Naive thymus-derived CD4-positive, alpha-beta T cell (primary cell): ENCODE data around the gene LSP1. TPM values are rescaled to one million over a fixed set of nuclear protein-coding genes. Genes with fewer than 3 reads are reported as not detected.
A peak's percentile ranks its signal among the peaks of the same experiment; 100 is the strongest.

Experiments
- ATAC-seq: fragments of 150-1000 bp; cut with Tn5 transposase; 2 replicates; pipeline ENCODE4 v1.10.0; 2021; ENCODE audit warnings: mild to moderate bottlenecking, moderate library complexity
- CTCF ChIA-PET: fragments of 350-600 bp; sonication (Branson Sonifier 250); formaldehyde crosslinking; loops from one replicate; lab custom pipeline; 2021; ENCODE audit warnings: antibody characterized with exemption; lab: Charles Lee
- POLR2A ChIA-PET: fragments of 350-600 bp; sonication (Branson Sonifier 250); formaldehyde crosslinking; loops from one replicate; lab custom pipeline; 2021; ENCODE audit warnings: antibody characterized with exemption, inconsistent platforms; lab: Charles Lee
- DNase-seq, 9 donors: peaks; one replicate each; pipeline versions ENCODE4 v3.0.0 to v3.0.0-alpha.2; 2020 to 2022; ENCODE audit warnings: mixed read lengths in 1 of 9
- H3K27ac ChIP-seq: one replicate; pipeline ENCODE4 v1.7.0; 2013; ENCODE audit warnings: mild to moderate bottlenecking, low read depth, low read length, moderate library complexity
- H3K27me3 ChIP-seq, 2 donors: one replicate each; pipeline ENCODE4 v1.7.0; 2013; ENCODE audit warnings: low read length in 2 of 2, mild to moderate bottlenecking in 2 of 2, moderate library complexity in 2 of 2; ENCODE audit not compliant: control insufficient read depth in 2 of 2, insufficient read depth in 2 of 2
- H3K36me3 ChIP-seq, 3 experiments: 1 replicate in 2 of 3; 2 replicates in 1 of 3; pipeline ENCODE4 v1.7.0; 2013; ENCODE audit warnings: low read length in 3 of 3, mild to moderate bottlenecking in 3 of 3, moderate library complexity in 1 of 3; ENCODE audit not compliant: insufficient read depth in 3 of 3, control insufficient read depth in 2 of 3
- H3K4me1 ChIP-seq, 2 donors: one replicate each; pipeline ENCODE4 v1.7.0; 2013; ENCODE audit warnings: low read length in 2 of 2, mild to moderate bottlenecking in 2 of 2, moderate library complexity in 1 of 2; ENCODE audit not compliant: control insufficient read depth in 2 of 2, insufficient read depth in 2 of 2
- H3K4me3 ChIP-seq: 2 replicates; pipeline ENCODE4 v1.7.0; 2013; ENCODE audit warnings: mild to moderate bottlenecking, low read length
- H3K9me3 ChIP-seq, 3 experiments: 1 replicate in 2 of 3; 2 replicates in 1 of 3; pipeline ENCODE4 v1.7.0; 2013; ENCODE audit warnings: low read length in 3 of 3; ENCODE audit not compliant: control insufficient read depth in 2 of 3
- H3K27ac Mint-ChIP-seq, 9 donors: one replicate each; pipeline ENCODE4 v1.8.0; 2020 to 2022; ENCODE audit warnings: mixed read lengths in 9 of 9, mild to moderate bottlenecking in 8 of 9, moderate library complexity in 5 of 9, inconsistent platforms in 2 of 9
- H3K27me3 Mint-ChIP-seq, 5 donors: one replicate each; pipeline ENCODE4 v1.8.0; 2021 to 2022; ENCODE audit warnings: mixed read lengths in 5 of 5, mild to moderate bottlenecking in 1 of 5
- H3K36me3 Mint-ChIP-seq, 5 donors: one replicate each; pipeline ENCODE4 v1.8.0; 2020 to 2022; ENCODE audit warnings: mixed read lengths in 5 of 5, mild to moderate bottlenecking in 3 of 5, inconsistent platforms in 1 of 5
- H3K4me1 Mint-ChIP-seq, 7 donors: one replicate each; pipeline ENCODE4 v1.8.0; 2020 to 2022; ENCODE audit warnings: mixed read lengths in 7 of 7, mild to moderate bottlenecking in 3 of 7, inconsistent platforms in 1 of 7
- H3K4me3 Mint-ChIP-seq, 10 donors: one replicate each; pipeline ENCODE4 v1.8.0; 2020 to 2022; ENCODE audit warnings: mild to moderate bottlenecking in 10 of 10, mixed read lengths in 10 of 10, moderate library complexity in 6 of 10, inconsistent platforms in 2 of 10
- H3K9me3 Mint-ChIP-seq, 11 donors: one replicate each; pipeline ENCODE4 v1.8.0; 2020 to 2022; ENCODE audit warnings: mixed read lengths in 11 of 11, mild to moderate bottlenecking in 4 of 11, inconsistent platforms in 1 of 11, moderate library complexity in 1 of 11
- intact Hi-C, 2 donors: fragments of 100-400 bp; cut with micrococcal nuclease; formaldehyde crosslinking; loops; one replicate each; pipeline ENCODE4 v1.15.1; 2023
- polyA plus RNA-seq, 2 donors: library from polyadenylated mRNA; unstranded; fragments of 300-500 nt; fragmentation: Illumina TruSeq; gene quantifications; one replicate each; pipeline ENCODE4 v1.2.3, GENCODE V29; 2021
- total RNA-seq, 6 experiments: library from RNA in 5 of 6; stranded (reverse) in 5 of 6; gene quantifications; 1 replicate in 5 of 6; 2 replicates in 1 of 6; pipeline ENCODE4 v1.2.3 and lab custom pipeline; 2021 to 2026

Gene LSP1
- total and polyA plus RNA-seq, 7 experiments from 2014 or later = 248 to 578 (median 295) TPM

DNA sequence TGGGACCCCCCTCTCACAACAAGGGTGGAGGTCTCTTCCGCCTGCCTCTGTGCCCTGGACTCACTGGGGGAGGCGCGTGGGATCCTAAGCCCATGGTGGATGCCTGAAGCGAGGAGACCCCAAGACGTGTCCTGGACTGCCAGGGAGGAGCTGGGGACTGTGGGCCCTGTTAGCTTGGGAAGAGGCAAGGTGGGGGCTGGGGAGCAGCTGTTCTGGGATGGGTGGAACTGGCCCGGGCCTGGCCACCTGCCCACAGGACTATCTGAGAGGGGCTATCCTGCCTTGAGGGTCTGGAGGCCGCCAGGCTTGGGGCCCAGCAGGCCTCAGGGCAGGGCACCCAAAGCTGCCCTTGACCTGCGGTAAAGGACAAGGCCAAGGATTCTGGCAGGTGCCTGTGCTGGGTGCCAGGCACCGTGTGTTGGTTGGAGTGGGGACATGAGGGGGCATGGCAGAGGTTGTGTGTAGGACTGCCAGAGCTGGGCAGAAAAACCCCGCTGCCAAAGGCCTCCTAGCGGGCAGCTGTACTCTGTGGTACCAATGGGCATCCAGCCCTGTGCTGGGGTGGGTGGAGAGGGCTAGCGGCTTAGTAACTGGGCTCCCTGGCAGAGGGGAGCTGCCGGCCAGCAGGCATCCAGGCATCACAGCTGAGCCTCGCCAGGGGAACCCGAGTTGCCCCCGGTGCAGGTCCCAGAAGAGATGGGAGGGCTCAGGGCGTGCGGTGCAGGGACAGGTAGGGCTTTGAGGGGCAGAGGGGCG, 670 bp downstream of the LSP1 start:
- H3K27me3 ChIP-seq = no peaks in the 10 kb centered on the region
- ATAC-seq = no peak
- peak overlapping the region; percentile 80 for H3K27ac ChIP-seq
- no peaks in the 10 kb centered on the region for H3K9me3 ChIP-seq
- Mint-ChIP-seq H3K27me3 (peaks cover 0 to 4% (median 0%) of the 10 kb centered on the region in 5 donors), H3K4me1 (peaks cover 32 to 72% (median 47%) of the 10 kb centered on the region in 7 donors), H3K27ac (peak overlapping the region; percentile 94 to 99 (median 97)), H3K4me3 (peak overlapping the region; percentile 91 to 100 (median 97)), H3K9me3 (no peaks in the 10 kb centered on the region), H3K36me3 (peaks cover 0 to 13% (median 0%) of the 10 kb centered on the region in 5 donors)
- peak overlapping the region; percentile 94 for H3K4me3 ChIP-seq
- POLR2A ChIA-PET = interaction anchor here (0.5 to 7.1 kb wide), 11 partner anchors 9 to 229 kb away, joined by 3 to 91 read pairs (median 5); partner anchors contain the start of genes PRR33 and TNNI2
- DNase-seq = no peak
- H3K36me3 ChIP-seq = peaks cover 0 to 21% (median 0%) of the 10 kb centered on the region in 3 experiments
- intact Hi-C loops = loop anchor here (1.0 to 10.0 kb wide), 10 partner anchors 9 to 1041 kb away; partner anchors contain the start of genes CTSD (in 2 of the 2), TNNT3 (in 2 of the 2), DUSP8 (in 1 of the 2) and TNNI2 (in 1 of the 2)
- CTCF ChIA-PET = interaction anchor here (1.0 to 2.3 kb wide), 9 partner anchors 13 to 201 kb away, joined by 3 to 11 read pairs (median 6); partner anchors contain the start of gene TNNI2
- peaks cover 53 to 67% of the 10 kb centered on the region in 2 donors for H3K4me1 ChIP-seq

DNA sequence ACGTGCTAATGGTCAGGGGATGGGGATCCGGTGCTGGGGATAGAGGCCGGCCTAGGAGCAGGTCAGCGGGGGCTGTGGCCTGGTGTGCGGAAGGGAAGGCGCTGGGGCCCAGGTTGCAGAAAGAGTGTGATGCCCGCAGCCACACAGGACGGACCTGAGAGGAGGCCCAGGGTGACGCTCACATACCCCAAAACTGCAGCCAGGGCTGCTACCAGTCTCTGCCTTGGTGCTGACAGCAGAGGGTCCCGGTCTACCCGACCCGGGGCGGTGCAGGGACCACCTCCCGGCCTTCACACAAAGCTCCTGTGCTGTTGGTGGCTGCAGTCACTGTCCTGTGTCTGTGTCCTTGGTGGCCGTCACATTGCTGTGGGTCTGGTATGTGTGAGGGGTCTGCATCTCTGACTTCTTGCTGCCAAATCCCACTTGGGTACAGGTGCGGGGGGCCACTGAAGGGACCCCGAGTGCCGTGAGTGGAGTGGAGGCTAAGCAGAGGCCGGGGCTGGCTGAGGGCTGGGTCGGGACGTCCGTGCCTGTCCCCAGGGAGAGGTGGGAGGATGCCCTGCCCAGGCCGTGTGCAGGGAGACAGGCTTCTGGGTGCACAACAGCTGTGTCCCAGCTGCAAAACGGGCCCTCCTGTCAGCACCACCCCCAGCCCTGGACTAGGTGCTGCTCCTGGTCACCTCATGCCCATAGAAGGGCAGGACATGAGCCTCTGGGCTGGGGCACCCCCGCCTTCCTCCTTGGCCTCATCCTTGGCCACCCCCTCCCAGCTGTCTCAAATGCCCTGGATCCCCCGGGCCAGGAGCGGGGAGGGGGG, 1.5 kb downstream of the LSP1 start:
- ChIA-PET POLR2A (interaction anchor here (1.0 to 7.1 kb wide), 7 partner anchors 8 to 64 kb away, joined by 3 to 91 read pairs (median 4); partner anchors contain the start of gene PRR33), CTCF (interaction anchor here (1.0 to 2.3 kb wide), 6 partner anchors 25 to 202 kb away, joined by 3 to 11 read pairs (median 6); no protein-coding TSS in a partner anchor)
- Mint-ChIP-seq H3K27me3 (peaks cover 0 to 4% (median 0%) of the 10 kb centered on the region in 5 donors), H3K9me3 (no peaks in the 10 kb centered on the region), H3K36me3 (peaks cover 0 to 14% (median 0%) of the 10 kb centered on the region in 5 donors), H3K4me3 (peak overlapping the region; percentile 91 to 100 (median 97)), H3K27ac (peak overlapping the region; percentile 94 to 99 (median 97)), H3K4me1 (peaks cover 32 to 68% (median 43%) of the 10 kb centered on the region in 7 donors)
- Histone ChIP-seq H3K9me3 (no peaks in the 10 kb centered on the region), H3K4me1 (peaks cover 46 to 67% of the 10 kb centered on the region in 2 donors), H3K27me3 (no peaks in the 10 kb centered on the region), H3K36me3 (peaks cover 0 to 28% (median 0%) of the 10 kb centered on the region in 3 experiments), H3K4me3 (peak overlapping the region; percentile 94), H3K27ac (peak overlapping the region; percentile 80)
- ATAC-seq (no peak), DNase-seq (no peak)
- intact Hi-C loops = loop anchor here (5.0 to 10.0 kb wide), 4 partner anchors 63 to 1040 kb away; partner anchors contain the start of genes CTSD (in 2 of the 2), TNNT3 (in 2 of the 2) and DUSP8 (in 1 of the 2)

DNA sequence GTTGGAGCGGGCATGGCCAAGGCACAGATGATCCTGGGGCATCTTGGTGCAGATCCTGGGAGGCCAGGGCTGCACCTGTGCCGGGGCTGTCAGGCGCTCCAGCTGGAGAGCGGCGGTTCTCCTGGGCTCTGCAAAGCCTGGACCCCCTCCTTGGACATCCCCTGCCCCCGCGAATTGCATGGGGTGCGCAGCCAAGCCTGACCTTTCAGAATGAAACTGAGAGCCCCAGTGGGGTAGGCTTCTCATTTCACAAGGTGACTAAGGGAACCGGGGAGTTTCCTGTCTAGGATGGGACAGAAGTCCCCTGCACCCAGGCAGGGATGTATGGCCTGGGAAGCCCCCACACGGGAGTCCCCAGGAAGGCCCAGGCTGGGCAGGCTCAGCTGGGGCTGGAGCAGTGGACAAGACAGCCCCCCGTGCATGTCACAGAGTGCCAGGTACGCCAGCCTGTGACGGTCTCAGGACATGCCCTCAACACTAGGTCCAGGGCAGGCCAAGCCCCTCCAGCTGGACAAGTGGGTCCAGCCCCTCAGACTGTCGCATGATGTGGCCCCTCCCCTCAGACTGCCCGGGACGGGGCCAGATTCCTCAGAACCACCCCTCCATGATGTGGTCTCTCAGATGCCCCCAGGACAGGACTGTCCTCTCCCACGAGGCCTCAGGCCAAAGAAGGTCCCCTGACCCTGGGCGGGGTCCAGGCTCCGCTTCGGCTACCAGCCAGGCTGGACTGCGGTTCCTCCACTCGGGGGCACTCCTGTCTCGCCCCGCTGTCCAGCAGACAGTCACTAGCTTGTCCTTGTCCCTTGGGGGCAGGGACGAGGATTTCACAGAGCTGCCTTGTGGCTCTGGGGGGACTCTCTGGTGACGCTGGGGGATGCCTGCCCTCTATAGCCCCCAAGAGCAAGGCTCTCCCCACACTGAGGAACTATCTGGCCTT, 2.3 kb downstream of the LSP1 start:
- Histone ChIP-seq H3K27ac (peak overlapping the region; percentile 80), H3K4me1 (peaks cover 42 to 58% of the 10 kb centered on the region in 2 donors), H3K27me3 (no peaks in the 10 kb centered on the region), H3K4me3 (peak overlapping the region; percentile 94), H3K36me3 (peaks cover 0 to 28% (median 0%) of the 10 kb centered on the region in 3 experiments), H3K9me3 (no peaks in the 10 kb centered on the region)
- ChIA-PET POLR2A (interaction anchor here (1.0 to 7.1 kb wide), 5 partner anchors 9 to 63 kb away, joined by 3 to 91 read pairs (median 5); partner anchors contain the start of gene PRR33), CTCF (interaction anchor here (0.5 to 1.5 kb wide), 4 partner anchors 29 to 161 kb away, joined by 3 to 4 read pairs (median 3); no protein-coding TSS in a partner anchor)
- Mint-ChIP-seq H3K9me3 (no peaks in the 10 kb centered on the region), H3K36me3 (peaks cover 0 to 16% (median 0%) of the 10 kb centered on the region in 5 donors), H3K4me1 (peaks cover 27 to 59% (median 38%) of the 10 kb centered on the region in 7 donors), H3K27ac (peak overlapping the region in 5 of 9 donors; percentile 18 to 75 (median 47)), H3K27me3 (peaks cover 0 to 4% (median 0%) of the 10 kb centered on the region in 5 donors), H3K4me3 (peak overlapping the region; percentile 16 to 100 (median 95))
- no peak for ATAC-seq
- intact Hi-C loops = loop anchor here (5.0 to 10.0 kb wide), 4 partner anchors 62 to 1040 kb away; partner anchors contain the start of genes CTSD (in 2 of the 2), TNNT3 (in 2 of the 2) and DUSP8 (in 1 of the 2)
- DNase-seq = peak in 1 of 9 donors; percentile 68

DNA sequence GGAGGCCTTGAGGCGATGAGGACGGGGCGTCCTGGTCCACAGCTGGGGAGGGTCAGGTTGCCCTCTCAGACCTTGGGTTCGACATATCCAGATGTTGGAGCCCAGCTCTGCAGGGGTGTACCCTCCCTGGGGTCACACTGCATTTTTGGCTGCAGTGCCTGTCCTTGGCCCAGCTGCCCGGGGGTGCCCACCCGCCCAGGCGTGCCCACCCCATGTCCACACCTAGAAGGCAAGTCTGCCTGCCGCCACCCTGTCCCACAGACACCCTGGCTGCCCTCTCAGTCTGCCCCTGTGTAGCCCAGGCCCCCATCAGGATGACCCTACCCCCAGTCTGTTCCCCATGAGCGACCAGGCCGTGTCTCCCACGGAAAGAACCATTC, 3.0 kb downstream of the LSP1 start:
- peaks cover 0 to 3% (median 0%) of the 10 kb centered on the region in 5 donors for H3K27me3 Mint-ChIP-seq
- no peaks in the 10 kb centered on the region for H3K9me3 Mint-ChIP-seq
- DNase-seq (no peak), ATAC-seq (no peak)
- Histone ChIP-seq H3K4me3 (no peak overlapping the region), H3K27me3 (no peaks in the 10 kb centered on the region), H3K4me1 (peaks cover 41 to 52% of the 10 kb centered on the region in 2 donors), H3K27ac (peak overlapping the region; percentile 80), H3K9me3 (no peaks in the 10 kb centered on the region), H3K36me3 (peaks cover 0 to 28% (median 0%) of the 10 kb centered on the region in 3 experiments)
- peaks cover 21 to 53% (median 38%) of the 10 kb centered on the region in 7 donors for H3K4me1 Mint-ChIP-seq
- peak overlapping the region in 8 of 9 donors; percentile 18 to 86 (median 48) for H3K27ac Mint-ChIP-seq
- H3K4me3 Mint-ChIP-seq = peak overlapping the region; percentile 16 to 98 (median 48)
- ChIA-PET POLR2A (interaction anchor here (0.6 to 7.1 kb wide), 5 partner anchors 9 to 151 kb away, joined by 3 to 91 read pairs (median 5); partner anchors contain the start of gene PRR33), CTCF (interaction anchor here (0.5 to 1.5 kb wide), 3 partner anchors 28 to 146 kb away, joined by 3 to 4 read pairs (median 3); no protein-coding TSS in a partner anchor)
- H3K36me3 Mint-ChIP-seq = peaks cover 0 to 16% (median 0%) of the 10 kb centered on the region in 5 donors
- intact Hi-C loops = loop anchor here in 1 of 2 donors (10.0 kb wide), 2 partner anchors 281 to 1039 kb away; partner anchors contain the start of gene DUSP8
